GM18498 (cell line): ENCODE data around the gene AMIGO3.
A peak's percentile ranks its signal among the peaks of the same experiment; 100 is the strongest.
"Not testable (repeated sequence)": the region's sequence is repeated elsewhere in the genome, so short reads cannot be mapped to it uniquely, and the experiment has no call there.

Experiments used
- ATAC-seq: cut with Tn5 transposase; IDR thresholded peaks from one replicate; pipeline ENCODE4 v1.9.1; 2021; ENCODE audit warnings: mild to moderate bottlenecking, moderate library complexity; ENCODE audit not compliant: unreplicated experiment

AMIGO3 gene, protein sequence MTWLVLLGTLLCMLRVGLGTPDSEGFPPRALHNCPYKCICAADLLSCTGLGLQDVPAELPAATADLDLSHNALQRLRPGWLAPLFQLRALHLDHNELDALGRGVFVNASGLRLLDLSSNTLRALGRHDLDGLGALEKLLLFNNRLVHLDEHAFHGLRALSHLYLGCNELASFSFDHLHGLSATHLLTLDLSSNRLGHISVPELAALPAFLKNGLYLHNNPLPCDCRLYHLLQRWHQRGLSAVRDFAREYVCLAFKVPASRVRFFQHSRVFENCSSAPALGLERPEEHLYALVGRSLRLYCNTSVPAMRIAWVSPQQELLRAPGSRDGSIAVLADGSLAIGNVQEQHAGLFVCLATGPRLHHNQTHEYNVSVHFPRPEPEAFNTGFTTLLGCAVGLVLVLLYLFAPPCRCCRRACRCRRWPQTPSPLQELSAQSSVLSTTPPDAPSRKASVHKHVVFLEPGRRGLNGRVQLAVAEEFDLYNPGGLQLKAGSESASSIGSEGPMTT

GRCh38 chr3:49719214-49719884 is at the start of gene AMIGO3:
Gene AMIGO3 (minus strand): TSS chr3:49719684. CDS start chr3:49719465, 219 bp downstream.
- ATAC-seq: peak; percentile 45

DNA sequence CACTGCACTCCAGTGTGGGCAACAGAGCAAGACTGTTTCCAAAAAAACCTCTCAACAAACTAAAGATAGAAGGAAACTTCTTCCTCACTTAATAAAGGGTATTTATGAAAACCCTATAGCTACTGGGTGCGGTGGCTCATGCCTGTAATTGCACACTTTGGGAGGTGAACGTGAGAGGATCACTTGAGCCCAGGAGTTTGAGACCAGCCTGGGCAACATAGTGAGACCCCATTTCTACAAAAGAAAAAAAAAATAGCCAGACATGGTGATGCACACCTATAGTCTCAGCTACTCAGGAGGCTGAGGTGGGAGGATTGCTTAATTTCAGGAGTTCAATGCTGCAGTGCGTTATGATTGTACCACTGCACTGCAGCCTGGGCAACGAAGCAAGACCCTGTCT is 44.5 kb upstream of the AMIGO3 start:
- ATAC-seq: no peak

DNA sequence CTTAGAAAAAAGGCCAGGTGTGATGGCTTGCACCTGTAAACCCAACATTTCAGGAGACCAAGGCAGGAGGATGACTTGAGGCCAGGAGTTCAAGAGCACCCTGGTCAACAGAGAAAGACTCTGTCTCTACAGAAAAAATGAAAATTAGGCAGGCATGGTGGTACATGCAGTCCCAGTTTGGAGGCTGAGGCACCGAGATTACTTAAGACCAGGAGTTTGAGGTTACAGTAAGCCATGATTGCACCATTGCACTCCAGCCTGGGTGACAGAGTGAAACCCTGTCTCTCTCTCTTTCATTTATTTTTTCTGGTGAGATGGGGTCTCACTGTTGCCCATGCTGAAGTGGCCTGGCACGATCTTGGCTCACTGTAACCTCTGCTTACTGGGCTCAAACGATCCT is 42.2 kb upstream of the AMIGO3 start:
- ATAC-seq: no peak

GRCh38 chr3:49759226-49759625 is 39.7 kb upstream of the AMIGO3 start:
- no peak for ATAC-seq

- no peak for ATAC-seq
Measured at GRCh38 chr3:49757197-49757596, 37.7 kb upstream of the AMIGO3 start.

DNA sequence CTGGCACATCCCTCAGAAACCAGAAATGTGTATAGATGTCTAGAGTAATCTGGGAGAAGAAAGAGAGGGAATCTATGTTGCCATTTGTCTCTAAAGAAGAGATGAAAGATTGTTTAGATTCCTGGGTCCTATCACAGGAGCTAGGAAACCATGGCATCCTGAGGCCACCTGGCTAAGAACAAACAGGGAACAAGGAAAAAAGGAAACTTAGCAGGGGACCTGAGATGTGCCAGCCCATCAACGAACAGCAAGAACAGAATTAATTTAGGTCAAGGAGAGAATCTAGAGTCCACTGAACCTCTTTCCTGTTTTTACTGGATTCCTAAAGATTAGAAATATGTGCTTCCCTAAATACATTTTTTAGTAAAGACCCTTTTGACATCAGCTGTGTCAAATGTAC is 36.6 kb upstream of the AMIGO3 start:
- ATAC-seq: no peak

DNA sequence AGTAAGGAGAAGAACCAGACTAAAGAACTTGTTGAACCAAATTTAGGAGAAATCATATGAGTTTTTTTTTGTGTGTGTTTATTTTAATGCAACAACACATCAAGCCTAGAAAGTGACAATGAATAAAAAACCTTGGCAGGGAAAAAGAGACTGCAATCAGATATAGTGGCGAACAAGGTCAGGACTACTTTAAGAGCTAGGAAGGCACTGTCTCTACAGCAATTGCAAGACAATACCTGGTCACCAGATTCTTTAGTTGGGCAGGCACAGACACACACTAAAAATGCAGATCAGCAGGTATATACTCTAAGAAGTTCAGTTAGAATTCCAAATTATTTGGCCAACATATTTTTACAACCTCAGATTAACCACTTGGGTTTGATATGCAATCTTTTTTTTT is 35.1 kb upstream of the AMIGO3 start:
- ATAC-seq: no peak

DNA sequence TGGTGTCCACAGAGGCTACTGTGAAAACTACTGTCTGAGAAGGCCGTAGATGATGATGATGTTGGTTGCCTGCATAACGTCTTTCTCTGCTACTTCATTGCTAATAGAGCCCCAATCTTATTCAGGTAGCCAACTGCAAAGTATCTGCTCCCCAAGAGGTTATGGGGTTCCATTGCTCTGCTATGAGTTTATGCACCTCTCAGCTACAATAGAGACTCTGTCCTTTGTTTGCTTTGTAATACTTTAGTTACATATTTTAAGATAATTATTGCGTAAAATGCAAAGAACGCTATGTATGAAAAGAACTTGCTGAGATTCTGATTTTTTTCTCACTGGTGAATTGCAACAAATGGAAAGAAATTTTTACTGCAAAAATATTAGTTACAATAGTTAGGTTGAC is 32.0 kb upstream of the AMIGO3 start:
- no peak for ATAC-seq

DNA sequence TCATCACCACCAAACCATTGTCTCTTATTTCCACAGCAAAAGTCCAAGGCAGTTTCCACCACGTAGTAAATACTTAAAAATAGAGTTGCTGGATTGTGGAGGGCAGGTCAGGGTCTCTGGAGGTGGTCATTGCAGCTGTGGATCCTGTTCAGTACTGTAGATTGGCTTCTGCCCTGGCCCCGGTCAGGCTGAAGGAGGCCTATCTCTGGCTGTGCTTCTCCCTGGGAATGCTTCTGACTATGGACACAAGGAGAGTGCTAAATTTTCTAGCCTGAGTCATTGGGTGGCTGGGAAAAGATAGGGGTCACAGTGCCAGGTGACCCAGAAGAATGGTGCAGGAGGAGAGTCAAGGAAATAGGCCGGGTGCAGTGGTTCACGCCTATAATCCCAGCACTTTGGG is 30.6 kb upstream of the AMIGO3 start:
- ATAC-seq: no peak

DNA sequence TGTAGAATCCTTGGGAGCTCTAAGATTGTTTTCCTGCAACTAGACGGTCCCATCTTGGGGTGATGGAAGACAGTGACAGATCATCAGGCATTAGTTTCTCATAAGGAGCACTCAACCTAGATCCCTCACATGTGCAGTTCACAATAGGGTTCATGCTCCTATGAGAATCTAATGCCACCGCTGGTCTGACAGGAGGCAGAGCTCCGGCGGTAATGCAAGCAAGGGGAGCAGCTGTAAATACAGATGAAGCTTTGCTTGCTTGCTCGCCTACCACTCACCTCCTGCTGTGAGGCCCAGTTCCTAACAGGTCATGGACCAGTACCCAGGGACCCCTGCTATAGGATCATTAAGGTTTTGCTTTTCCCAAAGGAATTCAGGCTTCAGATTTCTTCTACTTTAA is 29.4 kb upstream of the AMIGO3 start:
- not testable (repeated sequence) for ATAC-seq

DNA sequence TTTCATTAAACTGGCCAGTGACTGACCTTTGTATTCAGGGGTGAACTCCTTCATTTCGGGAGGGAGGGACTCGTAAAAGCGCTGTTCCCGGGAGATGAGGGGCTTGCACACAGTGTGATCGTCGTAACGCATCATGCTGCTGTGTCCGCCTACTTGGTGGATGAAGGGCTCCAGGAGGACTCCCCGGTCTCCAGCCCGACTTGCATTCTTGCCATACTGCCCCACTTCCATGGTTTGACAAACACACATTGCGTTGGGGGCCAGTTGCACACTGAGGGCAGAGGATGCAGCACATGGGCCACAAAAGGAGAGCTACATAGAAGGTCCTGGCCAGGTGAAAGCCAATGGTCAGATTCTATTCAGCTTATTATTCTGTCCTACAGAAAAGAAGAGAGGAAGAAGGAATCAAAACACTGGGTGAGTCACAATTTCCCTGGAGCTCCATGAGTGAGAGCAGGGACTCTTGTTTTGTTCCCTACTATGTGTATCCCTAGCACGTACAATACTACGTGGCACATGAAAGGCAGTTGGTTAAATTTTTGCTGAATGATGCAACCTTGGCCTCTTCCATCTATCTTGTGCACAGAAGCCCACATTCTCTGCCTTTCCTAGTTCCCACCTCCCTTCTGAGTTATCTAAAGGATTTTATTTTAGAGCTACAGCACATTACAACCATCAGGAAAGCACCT is 28.5 kb upstream of the AMIGO3 start:
- no peak for ATAC-seq

- ATAC-seq: no peak
Measured at GRCh38 chr3:49745986-49746385, 26.5 kb upstream of the AMIGO3 start.

DNA sequence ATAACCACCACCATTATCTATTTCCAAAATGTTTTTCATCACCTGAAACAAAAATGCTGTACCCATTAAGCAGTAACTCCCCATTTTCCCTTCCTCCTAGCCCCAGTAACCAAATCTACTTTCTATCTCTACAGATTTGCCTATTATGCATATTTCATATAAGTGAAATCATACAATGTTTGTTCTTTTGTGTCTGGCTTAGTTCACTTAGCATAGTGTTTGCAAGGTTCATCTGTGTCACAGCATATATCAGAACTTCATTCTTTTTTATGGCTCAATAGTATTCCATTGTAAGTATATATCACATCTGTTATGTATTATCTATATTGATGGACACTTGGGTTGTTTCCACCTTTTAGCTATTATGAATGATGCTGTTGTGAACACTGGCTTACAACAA is 20.9 kb upstream of the AMIGO3 start:
- no peak for ATAC-seq

DNA sequence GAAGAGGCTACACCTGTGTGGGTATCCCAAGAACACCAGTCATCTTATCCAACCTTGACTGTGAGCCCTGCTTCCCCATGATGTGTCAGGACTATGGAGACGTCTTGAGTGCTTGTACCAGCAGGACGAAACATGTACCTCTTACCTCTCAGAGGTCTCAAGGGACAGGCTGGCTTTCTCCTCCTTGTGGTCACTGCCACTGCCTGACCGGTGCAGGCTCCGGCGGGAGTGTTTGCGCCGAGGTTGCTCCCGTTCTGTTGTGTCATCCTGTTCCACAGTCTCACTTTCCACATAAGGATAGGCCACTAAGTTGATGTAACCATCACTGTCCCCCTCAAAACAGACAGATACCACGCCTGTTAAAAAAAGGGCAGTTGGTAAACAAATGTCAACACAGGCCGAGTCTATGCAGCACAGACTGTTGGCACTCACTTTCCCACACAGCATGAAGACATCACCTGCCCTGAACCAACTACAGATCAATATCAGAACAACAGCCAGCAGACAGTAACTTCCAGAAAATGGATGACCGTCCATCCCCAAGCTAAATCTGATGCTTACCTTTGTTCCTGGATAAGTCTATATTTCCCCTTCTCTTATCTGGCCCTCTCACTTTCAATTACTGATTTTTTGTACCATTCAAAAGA is 18.7 kb upstream of the AMIGO3 start:
- no peak for ATAC-seq

DNA sequence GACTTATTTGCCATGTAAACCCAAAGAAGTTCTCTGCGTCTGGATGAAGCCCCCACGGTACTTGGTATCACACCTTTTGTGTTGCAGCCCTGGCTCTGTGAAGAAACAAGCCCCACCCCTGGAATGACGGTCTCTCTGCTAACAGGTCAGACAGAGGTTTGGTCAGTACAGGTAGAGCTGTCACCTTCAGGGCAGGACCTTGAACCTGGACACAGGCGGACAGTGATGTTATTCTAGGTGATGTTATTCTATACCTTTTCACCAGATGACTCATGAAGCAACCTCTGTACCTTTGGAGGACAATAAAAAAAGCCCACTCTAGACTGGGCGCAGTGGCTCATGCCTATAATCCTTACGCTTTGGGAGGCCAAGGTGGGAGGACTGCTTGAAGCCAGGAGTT is 15.3 kb upstream of the AMIGO3 start:
- no peak for ATAC-seq

DNA sequence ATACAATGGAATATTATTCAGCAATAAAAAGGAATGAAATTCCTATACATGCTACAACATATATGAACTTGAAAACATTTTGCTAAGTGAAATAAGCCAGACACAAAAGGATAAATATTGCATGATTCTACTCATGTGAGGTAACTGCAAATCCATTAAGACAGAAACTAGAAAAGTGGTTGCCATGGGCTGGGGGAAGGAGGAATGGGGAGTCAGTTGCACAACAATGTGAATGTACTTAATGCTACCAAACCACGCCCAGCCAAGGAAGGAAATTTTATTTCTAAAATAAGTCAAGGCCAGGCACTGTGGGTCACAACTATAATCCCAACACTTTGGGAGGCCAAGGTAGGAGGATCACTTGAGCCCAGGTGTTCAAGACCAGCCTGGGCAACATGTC is 14.1 kb upstream of the AMIGO3 start:
- no peak for ATAC-seq

- ATAC-seq: no peak
Measured at GRCh38 chr3:49732597-49732996, 13.1 kb upstream of the AMIGO3 start.

- ATAC-seq: no peak
Measured at GRCh38 chr3:49729966-49730609, 10.6 kb upstream of the AMIGO3 start.

DNA sequence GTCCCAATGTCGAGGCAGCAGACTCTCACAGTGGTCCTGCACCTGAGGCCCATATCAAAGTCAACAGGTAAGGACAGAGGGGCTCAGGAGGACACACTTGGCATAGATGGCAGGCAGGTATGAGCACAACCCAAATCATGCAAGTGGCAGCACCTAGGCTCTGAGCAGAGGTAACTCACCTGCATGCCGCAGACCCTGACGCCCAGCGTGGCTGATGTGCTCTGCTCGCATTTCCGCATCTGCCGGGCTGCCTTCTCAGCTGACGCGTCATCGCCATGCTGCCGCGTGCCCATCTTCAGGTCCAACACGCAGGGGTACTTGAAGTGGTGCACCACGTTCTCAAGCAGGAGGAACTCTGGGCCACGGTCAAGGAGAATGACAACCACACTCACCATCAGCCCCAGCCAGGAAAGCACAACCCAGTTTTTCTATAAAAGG is 8.5 kb upstream of the AMIGO3 start:
- ATAC-seq: no peak

DNA sequence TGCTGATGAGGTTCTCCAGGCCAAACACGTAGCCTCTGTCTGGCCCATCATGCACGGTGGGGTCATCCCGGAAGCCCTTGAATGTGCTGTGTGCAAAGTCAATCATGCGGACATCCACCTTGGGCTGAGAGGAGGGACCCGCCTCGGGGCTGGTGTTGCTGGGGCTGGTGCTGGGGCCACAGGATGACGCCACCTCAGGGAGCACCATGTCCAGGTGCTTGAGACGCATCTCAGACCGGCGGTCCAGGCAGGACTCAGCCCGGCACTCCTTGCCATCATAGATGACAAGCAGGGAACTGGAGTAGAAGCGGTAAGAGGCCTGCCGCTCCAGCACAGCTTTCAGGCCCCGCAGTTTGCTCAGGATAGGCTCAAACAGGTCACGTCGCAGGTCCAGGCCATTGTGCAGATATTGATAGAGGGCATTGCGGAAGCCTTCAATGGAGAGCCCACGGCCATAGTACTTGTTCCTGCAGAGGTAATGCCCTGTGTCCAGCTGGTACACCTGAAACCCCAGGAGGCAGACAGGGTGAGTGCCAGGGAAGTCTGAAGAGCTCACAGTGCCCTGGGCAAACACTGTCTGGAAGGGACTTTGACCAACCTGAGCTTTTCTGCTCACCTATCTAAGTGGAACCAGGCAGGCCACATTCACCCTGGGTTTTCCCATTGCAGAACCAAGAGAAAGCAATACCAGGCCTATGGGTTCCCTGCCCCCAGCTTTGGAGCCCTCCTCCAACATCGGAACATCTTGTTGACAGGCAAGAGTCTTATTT is 7.9 kb upstream of the AMIGO3 start:
- ATAC-seq: no peak
